GDM1 (cell line): ENCODE results near the gene TRIM4.
"Not testable (repeated sequence)": the region's sequence is repeated elsewhere in the genome, so short reads cannot be mapped to it uniquely, and the experiment has no call there.

Experiments
- DNase-seq: peaks from one replicate; lab custom pipeline; 2025; lab: John Stamatoyannopoulos, UW

TRIM4 gene

DNA sequence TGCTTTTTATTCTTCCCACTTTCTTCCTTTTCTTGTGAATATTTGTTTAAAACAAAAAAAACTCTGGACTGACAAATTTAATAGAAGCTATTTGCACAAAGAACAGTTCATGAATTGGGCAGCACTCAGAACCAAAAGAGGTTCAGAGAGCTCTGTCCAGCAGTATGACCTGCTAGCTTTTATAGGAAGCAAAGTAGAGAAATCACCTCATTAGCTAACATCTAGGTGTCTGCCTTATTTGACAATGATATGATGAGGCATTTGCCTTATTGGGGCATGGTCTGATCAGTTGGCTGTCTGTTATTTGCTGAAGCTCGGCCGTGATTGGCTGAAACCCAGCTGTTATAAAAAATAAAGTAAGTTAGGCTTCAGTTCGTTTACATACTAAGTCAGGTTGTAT, 819 bp upstream of the TRIM4 start:
- DNase-seq: no peak

DNA sequence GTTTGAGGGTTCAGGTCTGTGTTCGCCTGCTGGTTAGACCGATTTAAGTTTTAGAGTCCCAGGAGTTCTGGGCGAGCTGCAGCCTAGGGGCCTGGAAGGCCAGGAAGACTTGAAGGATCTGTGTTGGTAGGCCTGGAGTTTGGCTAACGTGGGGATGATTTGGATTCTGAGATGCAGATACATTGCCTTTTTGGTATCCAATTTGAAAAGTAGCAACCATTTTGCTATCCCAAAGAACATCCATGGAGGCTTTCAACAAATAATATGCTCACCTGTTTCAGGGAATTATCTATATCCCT, 433 bp upstream of the TRIM4 start:
- DNase-seq: no peak

DNA sequence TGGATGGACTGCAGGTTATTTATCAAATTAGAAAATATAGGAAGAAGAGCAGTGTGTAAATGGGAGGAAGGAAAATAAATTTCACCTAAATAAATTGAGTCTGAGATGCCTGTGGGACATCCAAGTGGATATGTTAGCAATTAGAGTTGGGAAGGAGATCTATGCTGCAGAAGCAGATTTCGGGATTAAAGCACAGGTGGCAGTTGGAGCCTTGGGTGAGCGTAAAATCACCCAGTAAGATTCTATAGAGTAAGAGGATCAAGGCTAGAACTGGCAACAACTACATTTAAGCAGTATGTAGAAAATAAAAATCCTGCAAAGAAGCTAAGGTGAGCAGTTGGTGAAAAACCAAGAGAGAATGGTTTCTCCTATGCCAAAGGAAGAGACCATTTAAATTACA, 8.4 kb downstream of the TRIM4 start:
- no peak for DNase-seq

DNA sequence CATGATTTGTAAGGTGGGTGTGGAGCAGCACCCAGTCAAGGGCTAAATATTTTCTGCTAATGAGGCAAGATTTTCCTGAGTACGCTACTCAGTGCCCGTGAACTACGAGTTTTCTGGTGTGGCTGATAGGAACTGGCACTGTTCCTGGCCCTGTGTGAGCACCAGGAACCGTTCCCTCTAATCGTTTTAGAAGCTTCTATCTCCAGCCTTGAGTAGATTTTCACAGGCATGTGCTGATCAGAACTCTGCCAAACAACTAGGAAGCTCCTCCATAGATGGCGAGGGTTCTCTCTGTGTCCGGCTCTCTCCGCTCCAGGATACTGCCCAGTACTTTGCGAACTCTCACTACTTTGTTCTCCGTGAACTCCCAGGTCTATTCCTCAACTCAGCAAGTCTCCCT, 17.7 kb downstream of the TRIM4 start:
- no peak for DNase-seq

DNA sequence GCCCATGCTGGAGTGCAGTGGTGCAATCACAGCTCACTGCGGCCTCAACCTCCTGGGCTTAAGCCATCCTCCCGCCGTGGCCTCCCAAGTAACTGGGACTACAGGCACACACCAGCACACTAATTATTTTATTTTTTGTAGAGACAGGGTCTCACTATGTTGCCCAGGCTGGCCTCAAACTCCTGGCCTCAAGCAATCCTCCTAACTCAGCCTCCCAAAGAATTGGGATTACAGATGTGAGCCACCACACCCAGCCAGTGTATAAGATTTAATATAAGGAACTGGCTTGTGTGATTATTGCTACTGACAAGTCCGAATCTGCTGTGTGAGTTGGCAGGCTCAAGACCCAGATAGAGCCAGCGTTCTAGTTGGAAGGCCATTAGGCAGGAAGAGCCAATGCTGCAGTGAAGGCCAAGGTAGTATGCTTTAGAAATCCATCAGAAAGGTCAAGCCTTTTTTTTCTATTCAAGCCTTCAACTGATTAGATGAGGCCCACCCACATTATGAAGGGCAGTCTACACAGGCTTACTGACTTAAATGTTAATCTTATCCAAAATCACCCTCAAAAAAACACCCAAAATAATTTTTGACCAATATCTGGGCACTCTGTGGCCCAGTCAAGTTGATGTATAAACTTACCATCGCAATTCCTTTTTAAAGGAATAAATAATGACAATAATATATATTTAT, 19.4 kb downstream of the TRIM4 start:
- no peak for DNase-seq

DNA sequence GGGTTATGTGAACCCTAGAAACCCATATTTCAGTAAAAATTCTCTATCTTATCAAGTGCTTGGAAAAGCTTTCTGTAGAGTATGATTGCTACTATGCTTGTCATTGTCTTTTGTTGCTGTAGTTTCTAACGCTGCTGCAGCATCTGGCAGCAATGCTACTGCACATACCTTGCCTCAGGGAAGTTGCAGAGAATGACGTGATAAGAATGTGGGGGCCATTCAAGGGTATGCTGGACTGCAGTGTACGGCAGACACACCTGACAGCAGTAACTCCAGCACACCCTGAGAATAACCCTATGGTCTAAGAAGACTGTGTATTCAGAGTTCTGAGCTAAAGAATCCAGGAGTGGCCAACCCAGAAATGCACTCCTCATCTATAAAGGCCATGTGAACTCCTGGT, 20.5 kb downstream of the TRIM4 start:
- no peak for DNase-seq

DNA sequence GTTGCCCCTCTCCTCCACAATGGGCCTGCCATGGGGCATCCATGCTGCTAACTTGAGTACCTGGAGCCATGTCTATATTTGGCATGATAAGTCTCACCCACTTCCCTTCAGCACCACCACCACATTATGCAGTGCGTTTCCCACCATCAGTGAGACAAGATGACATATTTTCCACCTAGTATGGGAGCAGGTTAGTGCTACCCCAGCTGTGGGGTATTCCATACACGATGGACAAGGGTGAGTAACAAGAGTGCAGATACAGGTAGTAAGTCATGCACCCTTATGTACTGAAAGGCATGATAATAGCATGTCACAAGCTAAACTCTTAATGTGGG, 21.3 kb downstream of the TRIM4 start:
- no peak for DNase-seq

DNA sequence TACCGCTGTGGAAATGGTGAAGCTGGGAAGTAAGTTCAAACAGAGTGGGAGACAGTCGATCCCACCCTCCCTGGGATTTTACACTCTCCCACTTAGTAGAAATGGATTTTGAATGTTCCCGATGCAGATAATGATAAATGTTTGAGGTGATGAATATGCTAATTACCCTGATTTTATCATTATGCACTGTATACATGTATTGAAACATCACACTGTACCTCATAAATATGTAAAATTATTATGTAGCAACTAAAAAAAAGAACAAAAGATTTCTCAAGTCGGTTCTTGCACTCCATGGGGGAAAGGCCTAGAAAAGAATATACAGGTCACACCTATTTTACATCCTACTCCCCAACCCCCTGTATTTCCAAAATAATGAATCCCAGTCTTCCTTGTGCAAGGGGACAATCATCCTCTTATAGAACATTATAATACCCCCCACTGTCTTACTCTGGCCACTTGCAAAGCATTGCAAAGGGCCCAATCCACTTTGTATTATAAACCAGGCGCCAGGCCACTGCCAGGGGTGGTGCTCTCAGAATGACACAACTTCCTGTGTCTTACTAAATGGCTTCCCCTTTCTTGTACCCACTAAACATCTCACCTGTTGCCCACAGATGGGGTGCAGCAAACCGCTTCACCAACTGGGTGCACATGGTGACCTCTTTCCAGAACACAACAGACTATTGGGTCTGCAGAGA, 21.9 kb downstream of the TRIM4 start:
- no peak for DNase-seq

DNA sequence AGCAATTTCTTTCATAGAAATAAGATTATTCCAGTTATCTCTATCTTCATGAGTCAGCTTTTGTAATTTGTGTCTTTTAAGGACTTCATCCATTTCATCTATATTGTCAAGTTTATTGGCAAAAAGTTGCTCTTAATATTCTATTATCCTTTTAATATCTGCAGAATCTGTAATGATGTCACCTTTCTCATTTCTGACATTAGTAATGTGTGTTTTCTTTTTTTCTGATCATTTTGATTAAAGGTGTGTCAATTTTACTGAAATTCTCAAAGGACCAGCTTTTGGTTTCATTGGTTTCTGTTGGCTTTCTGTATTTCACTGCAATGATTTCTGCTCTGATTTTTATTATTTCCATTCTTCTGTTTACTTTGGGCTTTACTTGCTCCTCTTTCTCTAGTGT, 24.6 kb downstream of the TRIM4 start:
- no peak for DNase-seq

DNA sequence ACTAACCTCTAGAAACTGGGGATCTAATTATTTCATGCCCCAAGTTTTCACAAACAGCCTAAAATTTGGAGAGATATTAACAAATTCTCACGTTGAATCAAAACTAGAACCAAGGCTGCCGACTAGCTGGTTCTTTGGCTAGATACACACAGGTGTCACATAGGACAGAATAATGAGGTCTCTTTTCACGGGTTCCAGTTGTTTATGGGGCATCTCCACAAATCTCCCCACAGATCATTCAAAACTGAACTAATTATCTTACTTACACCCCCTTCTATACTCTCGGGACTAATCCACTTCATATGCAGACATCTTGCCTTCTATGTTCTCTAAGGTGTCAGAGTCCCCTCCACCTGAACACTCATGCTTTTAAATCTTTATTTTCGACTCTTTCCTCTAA, 26.1 kb downstream of the TRIM4 start:
- DNase-seq: no peak

DNA sequence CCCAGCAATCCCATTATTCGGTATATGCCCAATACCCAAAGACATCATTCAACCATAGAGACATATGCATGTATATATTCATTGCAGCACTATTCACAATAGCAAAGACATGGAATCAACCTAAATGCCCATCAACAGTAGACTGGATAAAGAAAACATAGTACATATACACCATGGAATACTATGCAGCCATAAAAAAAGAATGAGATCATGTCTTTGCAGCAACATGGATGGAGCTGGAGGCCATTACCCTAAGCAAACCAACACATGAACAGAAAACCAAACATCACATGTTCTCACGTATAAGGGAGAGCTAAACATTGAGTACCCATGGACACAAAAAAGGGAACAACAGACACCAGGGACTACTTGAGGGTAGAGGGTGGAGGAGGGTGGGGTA, 29.0 kb downstream of the TRIM4 start:
- DNase-seq: not testable (repeated sequence)

DNA sequence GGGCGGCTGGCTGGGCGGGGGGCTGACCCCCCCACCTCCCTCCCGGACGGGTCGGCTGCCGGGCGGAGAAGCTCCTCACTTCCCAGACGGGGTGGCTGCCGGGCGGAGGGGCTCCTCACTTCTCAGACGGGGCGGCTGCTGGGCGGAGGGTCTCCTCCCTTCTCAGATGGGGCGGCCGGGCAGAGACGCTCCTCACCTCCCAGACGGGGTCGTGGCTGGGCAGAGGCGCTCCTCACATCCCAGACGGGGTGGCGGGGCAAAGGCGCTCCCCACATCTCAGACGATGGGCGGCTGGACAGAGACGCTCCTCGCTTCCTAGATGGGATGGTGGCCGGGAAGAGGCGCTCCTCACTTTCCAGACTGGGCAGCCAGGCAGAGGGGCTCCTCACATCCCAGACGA, 31.0 kb downstream of the TRIM4 start:
- DNase-seq: not testable (repeated sequence)

DNA sequence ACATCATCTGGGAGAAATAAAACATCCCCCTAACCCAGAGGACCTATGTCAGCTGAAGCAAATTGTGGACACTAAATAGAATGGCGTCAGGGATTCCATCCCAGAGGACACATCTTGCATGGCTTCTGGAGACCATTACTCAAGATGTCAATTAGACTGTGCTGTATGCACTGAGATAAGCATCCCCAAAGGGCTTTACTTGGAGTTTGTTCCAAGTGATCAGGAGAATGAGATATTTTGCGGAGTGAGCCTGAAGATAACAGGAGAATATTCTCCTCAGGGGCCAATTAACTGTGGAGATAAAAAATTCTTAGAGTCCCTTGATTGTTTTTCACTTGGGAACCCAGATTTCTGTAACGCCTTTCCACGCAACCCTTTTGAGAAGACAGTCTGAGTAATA, 38.0 kb downstream of the TRIM4 start:
- no peak for DNase-seq

DNA sequence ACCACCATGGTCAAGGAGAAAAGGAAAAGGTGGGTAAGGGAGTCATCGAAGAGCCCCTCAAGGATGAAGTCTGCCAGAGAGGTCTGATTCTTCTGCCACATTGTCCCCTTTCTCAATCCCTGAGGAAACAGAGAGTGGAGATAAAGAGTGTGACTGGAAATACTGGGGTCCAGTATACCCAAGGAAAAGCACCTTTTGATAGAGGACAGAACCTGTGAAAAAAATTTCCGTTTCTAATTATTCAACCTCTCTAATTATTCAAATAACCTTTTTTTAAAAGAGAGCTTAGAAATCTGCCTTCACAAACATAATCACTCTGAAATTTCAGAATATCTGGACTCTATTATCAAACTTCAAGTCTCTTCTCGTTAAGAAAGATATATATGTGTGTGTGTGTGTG, 42.4 kb downstream of the TRIM4 start, which contains the start of gene OR2AE1:
Gene OR2AE1 (minus strand): TSS at position 101 of the 400 bp plus-strand sequence. CDS start 0 bp downstream, at position 101.
- no peak for DNase-seq

DNA sequence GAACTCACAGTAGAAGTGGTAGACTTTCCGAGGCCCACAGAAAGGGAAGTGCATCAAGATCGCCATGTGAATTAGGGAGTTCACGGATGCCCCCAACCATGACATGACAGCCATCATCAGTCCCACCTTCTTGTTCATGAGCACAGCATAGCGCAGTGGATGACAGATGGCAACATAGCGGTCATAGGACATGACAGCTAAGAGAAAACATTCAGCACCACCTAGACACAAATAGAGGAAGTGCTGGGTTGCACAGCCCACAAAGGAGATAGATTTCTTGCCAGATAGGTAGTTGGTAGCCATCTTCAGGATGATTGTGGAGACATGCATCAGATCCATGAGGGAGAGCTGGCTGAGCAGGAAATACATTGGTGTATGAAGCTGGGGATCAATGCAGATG, 42.8 kb downstream of the TRIM4 start:
- DNase-seq: no peak

DNA sequence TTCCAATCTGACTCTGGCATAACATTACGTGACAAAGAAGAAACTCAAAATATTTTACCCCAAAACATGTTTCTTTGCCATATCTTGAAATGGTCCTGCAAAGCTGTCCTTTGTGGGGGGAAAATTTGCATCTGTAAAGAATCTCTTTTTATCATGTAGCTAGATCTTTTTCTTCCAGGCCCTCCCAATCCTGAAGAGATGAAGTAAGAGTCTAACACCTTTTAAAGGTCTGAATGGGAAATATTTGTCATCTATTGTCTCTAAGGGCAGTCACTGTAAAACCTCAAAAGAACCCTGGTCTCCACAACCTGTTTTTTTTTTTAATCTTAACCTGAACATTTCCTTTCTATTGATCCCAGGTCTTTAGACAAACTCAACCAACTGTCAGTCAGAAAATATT, 51.1 kb downstream of the TRIM4 start:
- DNase-seq: no peak

DNA sequence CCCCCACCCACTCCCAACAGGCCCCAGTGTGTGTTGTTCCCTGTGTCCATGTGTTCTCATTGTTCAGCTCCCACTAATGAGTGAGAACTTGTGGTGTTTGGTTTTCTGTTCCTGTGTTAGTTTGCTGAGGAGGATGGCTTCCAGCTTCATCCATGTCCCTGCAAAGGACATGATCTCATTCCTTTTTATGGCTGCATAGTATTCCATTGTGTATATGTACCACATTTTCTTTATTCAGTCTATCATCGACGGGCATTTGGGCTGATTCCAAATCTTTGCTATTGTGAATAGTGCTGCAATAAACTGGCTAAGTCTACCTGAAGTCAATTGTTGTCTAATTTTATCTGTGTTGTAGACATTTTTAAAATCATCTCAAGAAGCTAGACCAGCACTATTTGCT, 51.9 kb downstream of the TRIM4 start:
- not testable (repeated sequence) for DNase-seq

DNA sequence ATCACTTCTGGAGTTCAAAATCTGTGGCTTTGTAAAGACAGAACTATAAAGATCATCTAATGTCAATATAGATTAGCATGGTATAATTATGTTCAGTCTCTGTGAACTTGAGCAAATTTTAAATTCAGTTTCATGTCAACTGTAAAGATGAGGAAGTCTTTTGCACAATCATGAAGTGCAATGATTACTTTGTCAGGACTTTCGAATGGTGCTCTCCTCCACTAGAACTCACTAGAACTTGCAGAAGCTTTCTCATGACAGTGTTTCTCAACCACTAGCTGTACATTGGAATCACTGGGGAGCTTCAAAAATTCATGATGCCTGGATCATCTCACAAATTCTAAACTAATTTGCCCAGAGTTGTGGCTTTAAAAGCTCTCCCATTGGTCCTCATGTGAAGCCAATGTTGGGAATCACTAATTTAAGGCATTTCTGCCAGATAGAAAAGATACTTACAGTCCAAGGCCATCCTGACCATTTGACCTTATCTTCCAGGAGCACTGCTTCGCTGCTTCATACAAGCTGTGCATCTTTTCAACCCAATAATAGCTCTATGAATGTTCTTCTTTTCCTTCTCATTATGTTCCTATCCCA, 55.4 kb downstream of the TRIM4 start:
- DNase-seq: no peak

DNA sequence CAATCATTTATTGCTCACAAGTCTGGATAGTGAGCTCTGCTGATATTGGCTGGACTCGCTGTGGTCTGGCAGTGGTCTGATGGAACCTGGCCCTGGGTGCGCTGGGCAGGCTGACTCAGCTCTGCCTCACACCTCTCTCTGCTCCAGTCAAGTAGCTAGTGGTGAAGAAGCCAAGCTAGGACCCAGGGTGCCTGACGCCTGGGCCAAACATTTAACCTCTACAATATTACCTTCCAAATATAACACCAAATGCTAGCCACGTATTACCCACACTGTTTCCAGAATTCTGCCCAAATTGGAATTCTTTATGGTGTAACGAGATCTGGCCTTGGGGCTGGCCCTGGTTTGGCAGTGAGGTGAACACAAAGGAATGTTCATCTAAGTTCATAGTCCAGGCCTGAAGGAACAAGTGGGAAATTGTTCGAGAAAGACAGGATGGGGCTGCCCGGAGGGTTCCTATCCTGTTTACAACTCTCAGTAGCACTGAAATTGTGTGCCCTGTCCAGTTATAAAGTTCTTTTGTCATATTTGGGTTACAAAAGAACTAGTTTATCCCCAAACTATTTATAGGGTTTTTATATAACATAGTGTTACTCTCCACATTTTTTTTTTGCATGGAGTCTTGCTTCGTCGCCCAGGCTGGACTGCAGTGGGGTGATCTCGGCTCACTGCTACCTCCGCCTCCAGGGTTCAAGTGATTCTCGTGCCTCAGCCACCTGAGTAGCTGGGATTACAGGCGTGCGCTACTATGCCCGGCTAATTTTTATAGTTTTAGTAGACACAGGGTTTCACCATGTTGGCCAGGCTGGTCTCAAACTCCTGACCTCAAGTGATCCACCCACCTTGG, 58.8 kb downstream of the TRIM4 start:
- no peak for DNase-seq

DNA sequence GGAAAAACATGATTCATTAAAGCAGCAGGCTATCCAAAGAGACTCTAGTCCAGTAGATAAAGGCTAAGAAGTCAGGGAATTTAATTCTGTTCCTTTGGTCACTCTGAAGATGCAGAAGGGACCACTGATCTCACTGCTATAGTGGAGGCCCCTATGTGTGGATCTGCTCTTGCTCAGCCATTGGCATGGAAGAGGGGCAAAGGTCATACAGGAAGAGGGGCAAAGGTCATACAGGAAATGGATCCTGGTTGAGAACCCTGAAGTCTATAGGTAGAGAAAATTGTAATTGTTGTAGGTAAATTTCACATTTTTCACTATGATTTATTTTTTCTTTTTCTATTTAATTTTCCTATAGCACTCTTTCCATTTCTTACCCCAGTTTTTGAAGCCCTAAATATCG, 64.1 kb downstream of the TRIM4 start:
- DNase-seq: no peak

DNA sequence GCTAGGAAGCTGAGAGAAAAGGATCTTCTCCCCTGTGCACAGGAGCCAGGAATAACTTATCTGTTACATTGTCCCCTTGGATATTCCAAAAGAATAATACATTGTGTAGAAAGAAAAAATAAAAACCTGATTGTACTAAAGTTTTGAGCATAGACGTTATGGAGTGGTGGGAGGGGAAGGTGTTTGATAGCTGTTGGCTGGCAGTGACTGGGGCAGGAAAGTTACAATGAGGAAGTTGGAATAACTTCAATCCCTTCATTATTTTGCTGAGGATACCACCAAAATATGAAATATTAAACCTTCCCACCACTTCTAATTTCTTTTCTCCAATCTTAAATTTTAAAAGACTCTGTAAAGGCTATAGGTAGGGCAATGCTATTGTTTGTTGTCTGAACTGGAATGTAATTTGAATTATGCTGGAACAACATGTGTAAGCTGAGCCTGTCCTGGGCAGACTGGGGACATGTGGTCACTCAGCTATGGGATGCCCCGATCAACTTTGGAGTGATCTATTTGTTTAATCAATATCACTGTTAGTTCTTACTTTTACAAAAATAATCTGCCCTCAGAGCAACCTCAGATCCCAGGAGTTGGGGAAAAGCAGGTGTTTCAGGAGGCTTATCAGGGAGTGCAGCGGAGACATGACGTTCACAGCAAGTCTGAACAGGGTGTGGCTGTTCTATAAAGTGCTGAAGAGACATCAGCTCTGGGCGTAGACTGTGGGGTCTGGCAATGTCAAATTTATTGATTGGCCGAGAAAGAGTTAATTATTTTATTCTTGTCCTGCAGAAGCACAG, 70.7 kb downstream of the TRIM4 start:
- no peak for DNase-seq

DNA sequence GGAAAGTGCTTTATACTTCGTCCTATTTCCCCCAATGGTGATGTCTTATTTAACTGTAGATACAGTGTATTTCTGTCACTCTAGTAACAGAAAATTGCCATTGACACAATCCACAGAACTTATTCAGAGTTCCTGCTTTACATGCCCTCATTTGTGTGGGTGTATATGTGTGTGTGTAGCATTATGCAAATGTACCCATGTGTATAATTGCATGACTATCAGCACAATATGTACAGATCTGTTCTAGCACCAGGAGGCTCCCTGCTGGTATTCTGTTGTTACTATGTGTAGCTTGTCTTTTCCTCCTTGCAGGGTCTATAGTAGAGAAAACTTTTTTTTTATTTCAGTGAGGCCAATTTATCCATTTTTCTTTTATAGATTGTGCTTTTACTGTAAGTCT, 75.0 kb downstream of the TRIM4 start:
- DNase-seq: no peak
